PC-3 (cell line): Measurements from ENCODE around the gene PRR12. TPM values are rescaled to one million over a fixed set of nuclear protein-coding genes. Genes with fewer than 3 reads are reported as not detected.

Experiments used
- ATAC-seq: fragments of 200-7000 bp; cut with Tn5 transposase; 2 replicates; pipeline ENCODE4 v1.9.1; 2020; ENCODE audit warnings: mild to moderate bottlenecking, moderate library complexity
- BruUV-seq: library from RNA; stranded (reverse); fragments of 400-500 nt; replicated peaks from 2 replicates; lab custom pipeline; 2021; lab: Mats Ljungman, UMichigan
- CTCF ChIA-PET: fragments of 300-600 bp; sonication (Branson Sonifier 250); formaldehyde crosslinking; loops from one replicate; lab custom pipeline; 2022; ENCODE audit warnings: antibody characterized with exemption; lab: Charles Lee
- POLR2A ChIA-PET: fragments of 300-600 bp; sonication (Branson Sonifier 250); formaldehyde crosslinking; loops from one replicate; lab custom pipeline; 2022; ENCODE audit warnings: antibody characterized with exemption; ENCODE audit not compliant: unreplicated experiment; lab: Charles Lee
- DNase-seq: peaks from one replicate; pipeline ENCODE4 v3.0.0-alpha.2; 2015
- H2AFZ ChIP-seq: fragments of 300-600 bp; sonication (generic); 2 replicates; pipeline ENCODE4 v1.6.0; 2016; ENCODE audit warnings: antibody characterized with exemption, low read length
- H3F3A ChIP-seq: fragments of 300-600 bp; sonication (generic); one replicate; pipeline ENCODE4 v1.6.0; 2017; ENCODE audit warnings: antibody characterized with exemption, low read length, control low read depth, mild to moderate bottlenecking; ENCODE audit not compliant: unreplicated experiment
- H3K27ac ChIP-seq: fragments of 300-600 bp; sonication (generic); 2 replicates; pipeline ENCODE4 v1.5.1; 2016; ENCODE audit warnings: mild to moderate bottlenecking, low read length
- H3K27me3 ChIP-seq: fragments of 300-600 bp; sonication (generic); 2 replicates; pipeline ENCODE4 v1.6.1; 2016; ENCODE audit warnings: low read length, mixed read lengths
- H3K36me3 ChIP-seq: fragments of 300-600 bp; sonication (generic); 2 replicates; pipeline ENCODE4 v1.6.1; 2016; ENCODE audit warnings: low read depth, mixed run types, low read length, mixed read lengths
- H3K4me1 ChIP-seq: fragments of 300-600 bp; sonication (generic); 2 replicates; pipeline ENCODE4 v1.5.1; 2016; ENCODE audit warnings: low read length; ENCODE audit not compliant: insufficient read depth
- H3K4me2 ChIP-seq: fragments of 300-600 bp; sonication (generic); 2 replicates; pipeline ENCODE4 v1.6.0; 2016; ENCODE audit warnings: low read length
- H3K4me3 ChIP-seq: fragments of 300-600 bp; sonication (generic); 2 replicates; pipeline ENCODE4 v1.5.1; 2016; ENCODE audit warnings: mild to moderate bottlenecking, low read length, mixed read lengths
- H3K79me2 ChIP-seq: fragments of 300-600 bp; sonication (generic); 2 replicates; pipeline ENCODE4 v1.6.1; 2017; ENCODE audit warnings: low read length, mixed read lengths
- H3K9ac ChIP-seq: fragments of 300-600 bp; sonication (generic); 2 replicates; pipeline ENCODE4 v1.6.0; 2016; ENCODE audit warnings: mild to moderate bottlenecking, low read length
- H3K9me2 ChIP-seq: fragments of 300-600 bp; sonication (generic); replicated peaks from 2 replicates; pipeline ENCODE4 v1.6.1; 2016; ENCODE audit warnings: mixed run types, low read length, mixed read lengths
- H3K9me3 ChIP-seq: fragments of 300-600 bp; sonication (generic); 2 replicates; pipeline ENCODE4 v1.6.1; 2016; ENCODE audit warnings: low read length, mixed read lengths
- H4K20me1 ChIP-seq: fragments of 300-600 bp; sonication (generic); 2 replicates; pipeline ENCODE4 v1.6.1; 2016; ENCODE audit warnings: low read length, mixed read lengths
- EZH2 ChIP-seq: fragments of 300-600 bp; sonication (generic); IDR thresholded peaks from one replicate; pipeline ENCODE4 v1.6.1; 2017; ENCODE audit warnings: antibody characterized with exemption, mild to moderate bottlenecking, low read length; ENCODE audit not compliant: unreplicated experiment
- EZH2phosphoT487 ChIP-seq: fragments of 300-600 bp; sonication (generic); IDR thresholded peaks from 2 replicates; pipeline ENCODE4 v1.6.1; 2018; ENCODE audit warnings: mild to moderate bottlenecking, antibody characterized with exemption, low read length, borderline replicate concordance
- intact Hi-C: fragments of 100-400 bp; cut with micrococcal nuclease; formaldehyde crosslinking; loops from 2 replicates; pipeline ENCODE4 v1.9.0; 2023
- total RNA-seq: library from RNA; depleted of rRNA; stranded (reverse); fragments of >200 nt; gene quantifications from 2 replicates; pipeline ENCODE4 v1.2.3, GENCODE V29; 2014
- TF ChIP-seq, protein P1 (sequence below): fragments of 300-600 bp; sonication (generic); conservative IDR thresholded peaks from 2 replicates; pipeline ENCODE4 v1.5.1; 2017; ENCODE audit warnings: antibody characterized with exemption, low read depth, mild to moderate bottlenecking, low read length

The PRR12 gene
- total RNA-seq, 1 experiment from 2014 or later: 14.6 TPM

DNA sequence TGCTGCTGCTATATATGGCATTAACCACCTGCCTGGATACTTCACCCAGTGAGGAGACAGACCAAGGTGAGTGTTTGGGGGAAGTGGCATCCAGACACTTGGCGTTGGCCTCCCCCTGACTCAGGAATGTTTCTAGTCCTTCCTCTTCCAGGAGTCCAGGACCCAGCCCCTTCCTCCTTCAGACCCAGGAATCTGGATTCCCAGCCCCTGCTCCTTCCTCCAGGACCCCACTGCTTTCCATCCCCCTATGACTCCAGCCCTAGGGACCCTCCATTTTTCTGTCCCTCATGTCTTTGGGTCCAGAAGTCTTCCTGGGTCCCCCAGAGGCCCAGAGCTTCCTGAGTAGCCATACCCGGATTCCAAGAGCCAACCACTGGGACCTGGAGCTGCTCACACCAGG is 7.7 kb upstream of the PRR12 start:
- ATAC-seq (no peak), DNase-seq (no peak)
- ChIA-PET CTCF (no interaction called here), POLR2A (no interaction called here)
- BruUV-seq: no TSS peak
- H3K27ac ChIP-seq: no peak overlapping the region
- no peaks in the 10 kb centered on the region for H3K9me2 ChIP-seq
- H2AFZ ChIP-seq: no peak overlapping the region
- H3K27me3 ChIP-seq: no peaks in the 10 kb centered on the region
- H3K4me3 ChIP-seq: no peak overlapping the region
- 0 out of 2 replicates have a peak, but pooled peaks cover 8% of the 10 kb centered on the region for H4K20me1 ChIP-seq
- H3K9ac ChIP-seq: no peak overlapping the region
- no peaks in the 10 kb centered on the region for H3K36me3 ChIP-seq
- intact Hi-C loops: no loop called here
- H3K4me2 ChIP-seq: no peak overlapping the region
- H3F3A ChIP-seq: no peaks in the 10 kb centered on the region
- TF ChIP-seq, protein P1, sequence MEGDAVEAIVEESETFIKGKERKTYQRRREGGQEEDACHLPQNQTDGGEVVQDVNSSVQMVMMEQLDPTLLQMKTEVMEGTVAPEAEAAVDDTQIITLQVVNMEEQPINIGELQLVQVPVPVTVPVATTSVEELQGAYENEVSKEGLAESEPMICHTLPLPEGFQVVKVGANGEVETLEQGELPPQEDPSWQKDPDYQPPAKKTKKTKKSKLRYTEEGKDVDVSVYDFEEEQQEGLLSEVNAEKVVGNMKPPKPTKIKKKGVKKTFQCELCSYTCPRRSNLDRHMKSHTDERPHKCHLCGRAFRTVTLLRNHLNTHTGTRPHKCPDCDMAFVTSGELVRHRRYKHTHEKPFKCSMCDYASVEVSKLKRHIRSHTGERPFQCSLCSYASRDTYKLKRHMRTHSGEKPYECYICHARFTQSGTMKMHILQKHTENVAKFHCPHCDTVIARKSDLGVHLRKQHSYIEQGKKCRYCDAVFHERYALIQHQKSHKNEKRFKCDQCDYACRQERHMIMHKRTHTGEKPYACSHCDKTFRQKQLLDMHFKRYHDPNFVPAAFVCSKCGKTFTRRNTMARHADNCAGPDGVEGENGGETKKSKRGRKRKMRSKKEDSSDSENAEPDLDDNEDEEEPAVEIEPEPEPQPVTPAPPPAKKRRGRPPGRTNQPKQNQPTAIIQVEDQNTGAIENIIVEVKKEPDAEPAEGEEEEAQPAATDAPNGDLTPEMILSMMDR: no peak
- TF ChIP-seq EZH2phosphoT487 (no peak), EZH2 (no peak)
- H3K9me3 ChIP-seq: no peaks in the 10 kb centered on the region
- H3K79me2 ChIP-seq: peaks cover 21% of the 10 kb centered on the region
- peaks cover 14% of the 10 kb centered on the region for H3K4me1 ChIP-seq

DNA sequence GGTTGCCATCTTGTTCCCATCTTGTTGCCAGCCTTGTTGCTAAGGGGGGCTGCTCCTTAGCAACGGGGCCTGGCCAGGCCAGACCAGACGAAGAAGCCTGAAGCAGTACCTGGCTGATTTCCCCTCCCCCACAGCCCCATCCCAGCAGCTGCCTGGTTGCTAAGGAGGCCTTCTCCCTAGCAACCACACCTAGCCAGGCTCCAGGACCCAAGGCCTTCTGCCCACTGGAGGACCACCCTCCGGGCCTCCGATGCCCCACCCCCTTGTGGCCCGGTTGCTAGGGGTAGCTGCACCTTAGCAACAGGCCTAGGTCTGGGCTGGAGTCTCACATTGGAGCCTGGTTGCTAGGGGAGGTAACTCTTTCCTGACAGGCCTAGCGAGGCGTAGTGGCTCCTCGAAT is 6.0 kb upstream of the PRR12 start:
- peaks cover 4% of the 10 kb centered on the region for H3K79me2 ChIP-seq
- POLR2A ChIA-PET: no interaction called here

DNA sequence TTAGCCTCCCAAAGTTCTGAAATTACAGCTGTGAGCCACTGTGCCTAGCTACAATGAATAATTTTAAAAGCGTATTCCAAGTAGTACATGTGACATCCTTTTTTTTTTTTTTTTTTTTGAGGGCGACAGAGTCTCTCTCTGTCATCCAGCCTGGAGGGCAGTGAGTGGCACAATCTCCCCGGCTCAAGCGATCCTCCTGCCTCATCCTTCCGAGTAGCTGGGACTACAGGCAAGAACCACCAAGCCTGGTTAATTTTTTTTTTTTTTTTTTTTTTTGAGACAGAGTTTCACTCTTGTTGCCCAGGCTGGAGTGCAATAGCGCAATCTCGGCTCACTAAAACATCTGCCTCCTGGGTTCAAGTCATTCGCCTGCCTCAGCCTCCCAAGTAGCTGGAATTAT is 3.8 kb upstream of the PRR12 start:
- H3K36me3 ChIP-seq: no peaks in the 10 kb centered on the region
- H4K20me1 ChIP-seq: no peaks in the 10 kb centered on the region
- H3K27me3 ChIP-seq: no peaks in the 10 kb centered on the region
- H2AFZ ChIP-seq: no peak overlapping the region
- no peaks in the 10 kb centered on the region for H3K9me2 ChIP-seq
- H3K27ac ChIP-seq: no peak overlapping the region
- no peaks in the 10 kb centered on the region; the same call in 1 of the 2 replicates for H3K4me1 ChIP-seq
- no peak for TF ChIP-seq EZH2phosphoT487
- TF ChIP-seq EZH2: no peak
- TF ChIP-seq, protein P1: no peak
- DNase-seq: no peak
- no peak overlapping the region for H3K4me3 ChIP-seq
- no peaks in the 10 kb centered on the region for H3K9me3 ChIP-seq
- ChIA-PET POLR2A (no interaction called here), CTCF (interaction anchor here (0.5 to 0.6 kb wide), 2 partner anchors 91 to 813 kb away, joined by 4 to 5 read pairs; partner anchors contain the start of gene RPS11)
- H3F3A ChIP-seq: no peaks in the 10 kb centered on the region
- no peak overlapping the region for H3K9ac ChIP-seq
- intact Hi-C loops: no loop called here
- peaks cover 14% of the 10 kb centered on the region for H3K79me2 ChIP-seq
- H3K4me2 ChIP-seq: no peak overlapping the region
- ATAC-seq: no peak
- no TSS peak for BruUV-seq

More for the DNA sequence above, 6.0 kb upstream of the PRR12 start:
- Histone ChIP-seq H3K27ac (no peak overlapping the region), H3K9ac (no peak overlapping the region), H3F3A (no peaks in the 10 kb centered on the region), H3K27me3 (no peaks in the 10 kb centered on the region), H3K36me3 (no peaks in the 10 kb centered on the region), H3K4me1 (peaks cover 4% of the 10 kb centered on the region; the same call in 1 of the 2 replicates), H3K4me2 (no peak overlapping the region), H3K9me2 (no peaks in the 10 kb centered on the region), H3K4me3 (no peak overlapping the region), H2AFZ (no peak overlapping the region), H4K20me1 (no peaks in the 10 kb centered on the region), H3K9me3 (no peaks in the 10 kb centered on the region)
- CTCF ChIA-PET: no interaction called here
- intact Hi-C loops: no loop called here
- no TSS peak for BruUV-seq
- TF ChIP-seq, protein P1: no peak
- TF ChIP-seq EZH2: no peak
- no peak for TF ChIP-seq EZH2phosphoT487
- no peak for ATAC-seq
- DNase-seq: no peak
